Fibroblast of skin of back (primary cell): ENCODE results near the gene WDR41.

Experiments
- DNase-seq: peaks from one replicate; pipeline ENCODE4 v3.0.0-alpha.2; 2013

Gene WDR41

DNA sequence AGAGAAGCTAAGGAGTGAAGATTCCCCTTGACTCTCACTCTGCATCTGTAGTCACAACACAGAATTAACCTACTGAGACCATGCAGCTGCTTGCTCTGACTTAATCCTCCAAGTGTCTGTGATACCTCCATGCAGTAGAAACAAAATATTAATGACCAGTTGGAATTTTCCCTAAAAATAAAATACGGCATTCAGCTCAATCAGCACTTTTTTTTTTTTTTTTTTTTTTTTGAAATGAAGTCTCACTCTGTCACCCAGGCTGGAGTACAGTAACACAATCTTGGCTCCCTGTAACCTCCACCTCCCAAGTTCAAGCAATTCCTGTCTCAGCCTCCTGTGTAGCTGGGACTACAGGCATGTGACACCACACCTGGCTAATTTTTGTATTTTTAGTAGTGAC lies 48.4 kb downstream of the WDR41 start:
- no peak for DNase-seq

DNA sequence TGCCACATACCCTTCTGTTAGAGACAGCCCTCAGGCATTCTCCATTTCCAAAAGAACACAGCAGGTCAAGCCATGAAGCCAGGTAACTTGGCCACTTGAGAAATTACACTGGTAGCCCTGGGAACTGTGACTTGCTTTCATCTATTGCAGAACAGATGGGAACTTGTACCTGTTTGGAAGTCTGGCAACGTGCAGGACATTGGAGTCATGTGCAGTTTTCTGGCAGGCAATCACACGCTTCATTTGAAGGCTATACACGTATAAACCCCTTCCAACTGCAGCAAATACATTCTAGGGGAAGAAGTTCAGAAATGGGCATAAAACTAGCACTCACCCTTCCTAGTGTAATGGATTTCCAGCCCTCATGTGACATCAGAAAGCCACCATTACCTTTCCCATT lies 54.0 kb downstream of the WDR41 start:
- no peak for DNase-seq

DNA sequence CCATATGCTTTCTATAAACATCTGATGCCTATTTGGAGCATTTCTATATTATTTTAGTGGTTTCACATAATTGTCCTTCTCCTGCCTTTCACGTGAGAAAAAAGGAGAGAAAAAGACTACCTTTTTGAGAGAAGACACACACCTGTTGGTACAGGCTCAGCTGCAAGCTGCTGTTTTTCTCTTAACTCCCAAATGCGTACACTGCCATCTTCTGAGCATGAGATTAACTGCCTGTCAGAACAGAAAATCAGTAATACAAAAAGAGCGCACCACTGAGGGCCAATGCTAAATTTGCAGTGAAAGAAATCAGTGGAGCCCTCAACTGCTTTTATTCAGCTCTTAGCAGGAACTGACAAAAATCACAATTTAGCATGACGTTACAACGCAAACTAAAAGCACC lies 54.9 kb downstream of the WDR41 start:
- DNase-seq, result no peak

DNA sequence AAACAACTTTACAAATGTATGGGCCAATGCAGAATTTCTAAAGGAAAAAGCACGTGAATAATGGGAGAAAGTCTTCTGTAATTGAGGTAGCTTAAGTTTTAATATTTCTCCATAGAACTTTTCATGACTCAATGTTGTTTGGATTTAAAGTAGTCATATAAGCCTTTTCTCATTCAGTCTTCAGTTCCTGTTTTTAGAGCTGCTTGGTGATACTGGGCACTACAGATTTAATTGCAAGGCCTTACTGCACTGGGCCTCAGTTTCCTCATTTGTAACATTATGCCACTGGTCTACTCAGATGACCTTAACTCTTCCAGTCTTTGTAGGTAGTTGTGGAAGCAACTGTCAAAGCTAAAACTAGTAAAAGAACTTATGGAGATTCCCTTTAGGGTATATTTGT lies 60.4 kb downstream of the WDR41 start:
- DNase-seq, result no peak

DNA sequence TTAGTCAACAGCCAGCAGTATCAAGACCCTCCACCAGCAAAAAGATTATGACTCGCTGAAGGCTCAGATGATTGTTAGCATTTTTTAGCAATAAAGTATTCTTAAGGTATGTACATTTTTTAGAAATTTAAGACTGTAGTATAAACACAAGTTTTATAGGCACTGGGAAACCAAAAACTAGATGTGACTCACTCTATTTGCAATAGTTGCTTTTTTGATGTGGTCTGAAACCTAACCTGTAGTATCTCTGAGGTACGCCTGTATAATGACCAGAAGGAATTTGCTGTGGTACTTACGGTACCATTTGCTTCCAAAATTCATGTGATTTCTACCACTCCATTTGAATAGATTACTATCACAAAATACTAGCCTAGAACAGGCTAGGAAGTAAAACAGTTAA lies 60.8 kb downstream of the WDR41 start:
- DNase-seq, result peak; percentile 34

DNA sequence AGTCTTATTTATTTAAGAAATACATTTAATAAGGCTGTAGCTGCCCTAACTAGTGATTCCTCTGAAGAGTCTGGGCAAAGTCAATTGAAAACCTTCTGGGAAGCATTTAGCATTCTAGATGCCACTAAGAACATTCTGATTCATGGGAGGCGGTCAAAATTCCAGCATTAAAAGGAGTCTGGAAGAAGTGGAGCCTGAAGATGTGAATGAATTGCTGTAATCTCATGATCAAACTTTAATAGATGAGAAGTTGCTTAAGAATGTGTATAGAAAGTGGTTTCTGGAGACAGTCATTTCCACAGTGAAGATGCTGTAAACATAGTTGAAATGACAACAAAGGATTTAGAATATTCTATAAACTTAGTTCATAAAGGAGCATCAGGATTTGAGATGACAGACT lies 61.4 kb downstream of the WDR41 start:
- DNase-seq, result peak; percentile 59

DNA sequence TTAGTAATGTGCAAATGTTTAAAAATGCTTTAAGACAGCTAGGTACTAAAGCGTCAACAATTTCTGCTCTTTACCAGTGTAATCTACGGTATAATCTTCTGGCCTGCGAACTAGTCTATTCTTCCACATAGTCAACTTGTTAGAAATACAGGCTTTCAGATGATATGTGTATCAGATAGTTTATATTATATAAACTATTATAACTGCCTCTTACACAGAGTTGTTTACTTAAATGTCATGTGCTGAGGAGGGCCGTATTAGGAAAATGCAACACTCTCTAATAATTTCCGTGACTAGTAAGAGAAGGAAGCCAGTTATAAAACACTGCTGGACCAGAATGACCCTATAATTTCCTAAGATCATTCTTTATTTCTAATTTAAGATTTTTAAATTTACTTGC lies 63.6 kb downstream of the WDR41 start:
- no peak for DNase-seq

DNA sequence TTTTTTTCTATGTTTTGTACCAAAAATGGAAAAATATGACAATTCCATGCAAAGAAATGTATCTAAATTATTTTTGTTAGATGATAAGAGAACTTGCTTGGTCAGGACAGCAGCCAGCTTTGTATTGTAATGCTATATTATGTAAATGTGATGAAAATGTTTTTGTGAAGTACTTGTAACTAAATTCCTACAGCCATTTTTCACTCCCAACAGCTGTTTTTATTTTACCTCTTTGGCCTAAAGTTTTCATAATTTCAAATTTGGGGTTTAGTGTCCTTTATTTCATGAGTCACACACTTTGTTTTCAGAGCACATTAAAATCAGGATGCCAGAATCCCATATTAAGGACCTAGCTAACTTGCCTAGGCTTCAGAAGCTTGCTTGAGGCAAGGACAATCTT lies 64.1 kb downstream of the WDR41 start:
- DNase-seq, result peak; percentile 46

DNA sequence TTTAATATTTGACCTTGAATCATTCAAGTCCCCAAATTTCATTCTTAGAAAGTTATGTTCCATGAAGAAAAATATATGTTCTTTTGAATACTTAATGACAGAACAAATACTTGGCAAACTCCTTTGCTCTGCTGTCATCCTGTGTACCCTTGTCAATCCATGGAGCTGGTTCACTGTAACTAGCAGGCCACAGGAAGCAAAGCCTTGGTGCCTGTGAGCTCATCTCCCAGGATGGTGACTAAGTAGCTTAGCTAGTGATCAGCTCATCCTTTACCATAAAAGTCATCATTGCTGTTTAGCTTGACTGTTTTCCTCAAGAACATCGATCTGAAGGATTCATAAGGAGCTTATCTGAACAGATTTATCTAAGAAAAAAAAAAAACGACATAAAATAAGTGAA lies 65.4 kb downstream of the WDR41 start:
- peak; percentile 86 for DNase-seq

DNA sequence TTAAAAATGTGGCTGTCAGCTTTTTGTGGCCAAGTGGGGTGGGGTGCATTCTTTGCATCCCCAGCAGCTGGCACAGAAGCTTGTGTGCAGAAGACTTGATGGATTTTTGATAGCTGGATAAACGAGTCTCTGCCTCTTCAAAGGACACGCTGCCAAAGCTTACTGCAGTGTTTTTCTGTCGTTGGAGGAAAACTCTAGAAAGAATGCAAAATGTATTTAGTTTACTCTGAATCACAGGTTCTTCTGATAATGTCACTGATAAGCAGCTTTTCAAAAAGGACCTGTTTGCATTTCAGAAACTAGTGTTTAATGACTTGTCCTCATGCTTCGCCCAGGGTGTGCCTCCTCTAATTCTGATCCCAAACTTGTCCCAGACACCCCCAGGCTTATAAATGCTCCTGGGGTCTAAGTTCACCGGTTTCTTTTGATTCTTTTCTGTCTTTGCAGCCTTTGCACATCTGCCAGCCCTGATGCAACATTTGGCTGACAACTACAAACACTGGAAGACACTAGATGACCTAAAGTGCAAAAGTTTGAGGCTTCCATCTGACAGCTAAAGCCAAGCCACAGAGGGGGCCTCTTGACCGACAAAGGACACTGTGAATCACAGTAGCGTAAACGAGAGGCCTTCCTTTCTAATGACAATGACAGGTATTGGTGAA lies 66.0 kb downstream of the WDR41 start:
- DNase-seq, result no peak

DNA sequence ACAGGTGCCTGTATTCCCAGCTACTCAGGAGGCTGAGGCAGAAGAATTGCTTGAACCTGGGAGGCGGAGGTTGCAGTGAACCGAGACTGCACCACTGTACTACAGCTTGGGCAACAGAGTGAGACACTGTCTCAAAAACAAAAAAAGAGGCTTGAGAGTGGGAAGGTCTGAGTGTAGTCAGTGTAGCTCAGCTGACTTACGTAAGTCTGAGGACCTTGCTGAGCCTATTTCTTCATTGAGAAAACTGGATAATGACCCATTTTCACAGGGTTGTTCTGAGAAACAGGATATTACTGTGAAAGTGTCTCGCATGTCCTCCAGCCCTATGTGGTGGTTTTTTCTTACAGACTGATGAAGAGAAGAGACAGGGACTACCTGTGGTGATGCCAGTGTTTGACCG lies 66.7 kb downstream of the WDR41 start:
- no peak for DNase-seq

DNA sequence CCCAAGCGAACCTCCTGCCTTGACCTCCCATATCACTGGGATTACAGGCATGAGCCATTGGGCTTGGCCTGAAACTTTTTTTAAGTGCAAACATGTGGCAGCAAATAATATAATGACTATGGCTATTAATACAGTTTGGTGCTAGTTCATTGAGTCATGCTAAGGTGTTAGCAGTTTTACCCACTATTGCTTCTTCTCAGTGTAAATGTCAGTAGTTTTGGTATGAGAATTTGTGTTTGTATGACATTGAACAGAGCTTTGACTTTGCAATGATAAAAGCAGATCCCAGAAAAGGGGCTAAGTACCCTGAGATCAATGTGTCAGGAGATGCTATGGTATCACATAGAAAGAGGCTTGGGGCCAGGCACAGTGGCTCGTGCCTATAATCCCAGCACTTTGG lies 67.2 kb downstream of the WDR41 start:
- DNase-seq, result no peak

DNA sequence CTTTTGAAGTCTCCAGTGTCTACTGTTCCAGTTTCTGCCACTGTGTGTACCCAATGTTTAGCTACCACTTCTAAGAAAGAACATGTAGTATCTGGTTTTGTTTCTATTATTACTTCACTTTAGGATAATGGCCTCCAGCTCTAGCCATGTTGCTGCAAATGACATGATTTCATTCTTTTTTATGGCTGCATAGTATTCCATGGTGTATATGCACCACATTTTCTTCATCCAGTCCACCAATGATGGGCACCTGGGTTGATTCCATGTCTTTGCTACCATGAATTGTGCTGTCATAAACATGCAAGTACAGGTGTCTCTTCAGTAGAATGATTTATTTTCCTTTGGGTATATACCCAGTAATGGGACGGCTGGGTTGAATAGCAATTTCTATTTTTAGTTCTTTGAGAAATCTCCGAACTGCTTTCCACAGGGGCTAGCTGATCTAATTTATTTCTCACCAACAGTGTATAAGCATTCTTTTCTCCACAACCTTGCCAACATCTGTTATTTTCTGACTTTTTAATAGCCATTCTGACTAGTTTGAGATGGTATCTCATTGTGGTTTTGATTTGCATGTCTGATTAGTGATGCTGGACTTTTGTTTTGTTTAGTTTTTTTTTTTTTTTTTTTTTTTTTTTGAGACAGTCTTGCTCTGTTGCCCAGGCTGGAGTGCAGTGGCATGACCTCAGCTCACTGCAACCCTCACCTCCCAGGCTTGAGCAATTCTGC lies 68.9 kb downstream of the WDR41 start:
- DNase-seq, result no peak

DNA sequence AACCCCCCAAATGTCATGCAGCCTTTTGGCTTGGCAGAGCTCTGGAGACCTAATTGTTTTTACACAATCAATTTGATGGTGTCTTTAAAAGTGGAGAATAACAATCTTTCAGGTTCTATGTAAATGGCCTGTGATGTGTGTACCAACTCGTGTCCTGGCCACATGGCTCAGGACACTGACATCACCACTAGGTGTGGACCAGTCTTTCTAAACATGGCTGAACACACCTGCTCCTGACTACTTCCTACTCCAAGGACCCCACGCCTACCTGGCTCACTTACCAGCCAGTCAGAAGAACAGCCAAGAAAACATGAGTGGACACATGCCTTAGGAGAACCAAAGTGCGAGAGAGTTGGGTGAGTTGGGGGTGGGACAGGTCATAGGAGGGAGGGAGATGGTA lies 71.2 kb downstream of the WDR41 start:
- DNase-seq, result no peak

DNA sequence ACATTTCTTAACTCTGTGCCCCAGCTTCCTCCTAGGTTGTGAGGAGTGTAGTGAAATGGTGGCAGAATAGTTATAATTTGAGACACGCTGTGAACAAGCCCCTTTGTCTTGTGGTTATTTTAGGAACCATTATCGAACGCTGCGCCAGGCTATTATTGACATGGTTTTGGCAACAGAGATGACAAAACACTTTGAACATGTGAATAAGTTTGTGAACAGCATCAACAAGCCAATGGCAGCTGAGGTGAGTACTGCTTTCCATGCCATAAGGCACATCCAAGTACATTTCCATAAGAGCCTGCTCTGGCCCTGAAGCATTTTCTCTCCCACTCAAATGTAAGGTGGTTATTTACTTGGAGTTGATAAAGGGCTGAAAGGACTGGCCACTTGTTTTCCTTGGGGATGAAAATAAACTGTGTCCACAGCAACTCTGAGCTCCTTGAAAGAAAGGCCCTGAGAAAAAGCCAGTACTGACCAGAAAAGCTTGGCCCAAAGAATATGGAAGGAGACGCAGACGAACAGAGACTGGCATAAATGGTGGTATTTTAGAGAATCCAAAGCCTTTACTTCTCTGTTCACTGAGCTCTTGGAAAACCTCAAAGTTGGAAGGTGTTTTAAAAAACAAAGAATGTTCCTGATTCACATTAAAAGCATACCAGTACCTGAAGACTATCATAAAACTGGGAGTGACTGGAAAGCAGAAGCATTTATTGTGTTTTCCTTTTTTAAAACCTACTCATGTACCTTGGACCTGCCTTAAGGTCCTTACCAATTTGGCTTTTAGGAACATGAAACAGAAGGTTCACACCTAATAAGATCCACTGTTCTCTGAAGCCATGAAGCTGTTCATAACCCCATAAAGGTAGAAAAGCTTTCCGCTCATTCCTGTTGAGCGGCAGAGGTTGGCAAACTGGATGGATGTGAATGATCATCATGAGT lies 72.2 kb downstream of the WDR41 start:
- DNase-seq, result no peak

DNA sequence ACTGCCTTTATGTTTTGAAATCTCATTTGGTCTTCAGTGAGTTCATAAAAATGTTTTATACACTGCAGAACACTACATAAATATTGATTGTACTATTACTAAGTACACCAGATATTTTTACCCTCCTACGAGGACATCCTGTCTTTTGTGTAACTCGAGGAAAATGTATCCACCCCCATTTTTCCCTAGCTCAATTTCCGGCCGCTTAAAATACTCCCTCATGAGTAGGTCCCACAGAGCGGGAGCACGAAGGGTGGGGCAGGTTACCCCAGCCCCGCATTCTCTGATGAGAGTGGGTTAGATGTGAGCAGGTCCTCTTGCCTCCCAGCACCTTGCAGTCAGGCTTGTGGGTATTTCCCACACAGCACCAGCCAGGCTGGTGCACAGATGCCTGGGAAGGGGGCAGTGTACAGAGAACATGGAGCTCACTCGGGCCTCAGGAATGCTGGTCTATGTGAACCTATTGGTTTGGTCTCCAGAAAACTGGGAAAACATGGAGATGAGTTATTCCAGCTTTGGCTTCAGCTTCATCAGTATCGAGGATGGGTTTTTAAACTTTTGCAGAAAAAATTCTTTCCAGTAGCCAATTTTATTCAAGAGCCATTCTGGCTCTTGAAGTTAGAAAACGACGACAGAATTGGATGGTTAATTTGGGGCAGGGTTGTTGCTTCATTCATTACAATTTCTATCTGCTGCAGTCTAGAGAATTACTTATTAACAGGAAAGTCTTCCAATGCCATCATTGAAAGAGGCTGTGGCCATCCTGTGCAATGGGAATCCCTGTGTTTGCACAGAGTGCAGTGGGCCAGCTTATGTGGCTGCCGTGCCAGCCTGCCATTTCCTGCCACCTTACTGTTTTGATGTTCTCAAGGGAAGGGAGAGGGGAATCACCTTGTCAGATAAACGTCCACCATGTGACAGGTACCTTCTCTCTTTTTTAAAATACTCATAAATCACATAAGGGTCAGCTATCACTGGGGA lies 73.2 kb downstream of the WDR41 start:
- peak; percentile 63 for DNase-seq

DNA sequence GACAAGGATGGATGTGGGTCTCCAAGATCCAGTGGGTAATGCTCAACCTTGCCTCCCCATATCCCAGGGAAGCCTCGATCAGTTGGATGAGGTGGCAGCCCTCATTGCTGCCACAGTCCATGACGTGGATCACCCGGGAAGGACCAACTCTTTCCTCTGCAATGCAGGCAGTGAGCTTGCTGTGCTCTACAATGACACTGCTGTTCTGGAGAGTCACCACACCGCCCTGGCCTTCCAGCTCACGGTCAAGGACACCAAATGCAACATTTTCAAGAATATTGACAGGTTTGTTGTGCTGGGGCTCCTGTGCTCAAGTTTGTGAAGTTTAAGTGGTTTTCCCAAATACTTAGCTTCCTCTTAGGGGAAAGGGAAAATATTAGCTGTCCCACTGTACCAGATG lies 74.0 kb downstream of the WDR41 start:
- DNase-seq, result no peak

DNA sequence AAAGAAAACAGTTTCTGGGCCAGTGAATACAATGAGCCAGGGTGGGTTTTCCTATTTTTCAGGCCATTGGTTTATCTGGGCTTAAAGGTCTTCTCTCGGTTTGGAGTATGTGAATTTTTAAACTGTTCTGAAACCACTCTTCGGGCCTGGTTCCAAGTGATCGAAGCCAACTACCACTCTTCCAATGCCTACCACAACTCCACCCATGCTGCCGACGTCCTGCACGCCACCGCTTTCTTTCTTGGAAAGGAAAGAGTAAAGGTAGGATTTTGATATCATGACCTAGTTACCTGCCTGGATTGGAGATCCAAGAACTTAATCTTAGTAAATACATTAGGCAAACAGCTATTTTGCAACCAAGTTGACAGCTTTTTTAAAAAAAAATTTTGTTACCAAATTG lies 79.1 kb downstream of the WDR41 start:
- DNase-seq, result no peak

DNA sequence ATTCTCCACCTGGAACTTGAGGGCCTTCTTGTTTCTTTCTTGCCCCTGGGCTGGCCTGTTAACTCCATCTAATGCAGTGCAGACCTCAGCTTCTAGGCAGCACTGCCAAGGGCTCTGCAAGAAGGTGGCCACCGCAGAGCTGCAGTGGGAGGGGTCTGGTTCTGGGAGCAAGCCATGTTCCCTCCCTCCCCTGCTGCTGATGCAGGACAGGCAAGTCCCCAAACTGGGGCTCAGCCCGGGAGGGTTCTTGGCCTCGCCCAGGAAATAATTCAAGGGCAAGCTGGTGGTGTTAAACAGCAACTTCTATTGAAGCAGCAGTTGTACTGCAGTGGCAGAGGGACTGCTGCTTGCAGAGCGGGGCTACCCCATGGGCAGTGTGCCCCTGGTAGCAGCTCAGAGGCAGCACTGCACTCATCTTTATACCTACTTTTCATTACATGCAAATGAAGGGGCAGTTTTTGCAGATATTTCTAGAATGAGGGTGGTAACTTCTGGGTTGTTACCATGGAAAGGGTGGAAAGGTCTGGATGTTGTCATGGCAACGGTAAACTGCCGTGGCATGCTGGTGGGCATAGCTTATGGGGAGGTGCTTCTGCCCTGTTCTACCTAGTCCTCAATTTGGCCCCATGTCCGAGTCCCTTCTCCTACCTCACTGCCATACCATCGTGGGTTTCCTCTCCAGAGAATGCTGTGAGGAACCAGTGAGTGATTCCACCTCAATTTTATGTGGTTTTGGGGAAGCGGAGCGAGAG lies 82.1 kb downstream of the WDR41 start:
- no peak for DNase-seq

DNA sequence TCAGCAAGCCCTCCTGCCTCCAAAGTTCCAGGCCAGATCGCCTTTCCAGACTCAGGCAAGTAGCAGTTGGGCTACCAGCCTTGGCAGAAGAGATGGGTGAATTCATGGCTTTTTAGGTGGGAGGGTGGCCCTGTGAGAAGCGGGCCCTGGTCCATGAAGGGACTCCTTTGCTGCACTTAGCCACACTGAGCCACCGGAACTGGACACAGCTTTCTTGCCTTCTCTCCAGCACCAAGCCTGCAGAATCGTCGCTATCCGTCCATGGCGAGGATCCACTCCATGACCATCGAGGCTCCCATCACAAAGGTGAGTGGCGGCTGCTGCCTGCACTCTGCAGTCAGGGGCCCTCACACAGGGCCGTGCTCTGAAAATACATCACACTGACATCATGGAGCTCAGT lies 85.0 kb downstream of the WDR41 start:
- DNase-seq, result no peak

DNA sequence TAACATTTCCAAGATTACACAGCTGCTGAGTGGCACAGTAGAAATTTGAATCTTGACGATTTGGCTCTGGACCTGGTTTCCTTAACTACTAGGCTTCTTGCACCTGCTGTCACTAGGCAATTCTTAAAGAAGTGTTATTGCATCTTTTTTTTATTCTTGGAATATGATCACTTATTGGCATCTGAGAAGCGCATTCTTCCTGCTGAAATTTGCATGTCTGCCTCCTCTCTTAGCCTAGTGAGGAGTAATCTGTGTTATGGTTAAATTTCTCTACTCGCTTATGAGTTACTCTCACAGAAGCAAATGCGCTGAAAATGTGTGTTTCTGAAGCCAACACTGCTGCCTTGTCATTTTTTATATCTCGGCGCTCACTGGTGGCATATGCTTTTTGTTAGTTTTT lies 89.3 kb downstream of the WDR41 start:
- DNase-seq, result no peak

DNA sequence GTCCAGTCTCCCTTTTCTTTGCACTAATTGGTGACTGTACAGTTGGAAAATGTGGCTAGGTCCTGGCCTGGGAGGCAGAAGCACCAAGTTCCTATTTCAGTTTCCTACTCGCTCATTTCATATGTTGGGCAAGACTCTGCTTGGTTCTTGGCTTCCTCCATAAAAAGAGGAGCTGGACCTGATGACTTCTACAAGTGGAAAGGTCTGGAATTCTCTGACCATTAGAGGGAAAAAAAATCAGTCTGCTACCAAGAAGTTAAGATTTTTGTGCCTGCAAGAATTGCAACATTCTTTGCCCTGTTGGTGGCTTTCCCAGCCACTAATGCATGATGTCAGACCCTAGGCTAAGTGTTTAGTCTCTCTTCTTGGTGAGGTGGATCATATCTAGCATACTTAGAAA lies 91.5 kb downstream of the WDR41 start:
- peak; percentile 27 for DNase-seq
